Measurements from ENCODE around the gene PARS2.

DNA sequence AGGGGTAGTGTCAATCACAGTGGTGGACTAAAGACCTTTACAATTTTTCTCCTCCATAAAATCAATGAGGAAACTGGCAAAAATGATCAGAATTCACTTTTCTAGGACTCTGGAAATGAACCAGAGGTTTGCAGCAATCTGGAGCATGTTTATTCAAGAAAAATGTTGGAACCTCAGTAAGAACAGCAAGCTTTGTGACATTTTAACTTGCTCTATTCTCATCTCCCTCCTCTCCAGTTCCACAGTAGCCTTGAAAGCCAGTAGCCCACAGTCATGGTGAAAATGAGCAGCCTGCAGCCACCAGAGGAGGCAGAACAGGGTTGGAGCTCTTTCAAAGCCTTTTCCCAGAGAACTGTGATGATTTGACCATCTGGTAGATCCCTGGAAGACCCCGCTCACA lies 39.6 kb downstream of the PARS2 start:
- TF ChIP-seq HOXA7 (CRISPR knock-in tag; IDR thresholded peaks at IDR 0.05) (no peak), ZFP36 (IDR thresholded peaks at IDR 0.05; ENCODE audit: borderline replicate concordance, partially characterized antibody) (no peak), POLR2AphosphoS2 (conservative IDR thresholded peaks at IDR 0.05; ENCODE audit: low read length) (no peak), CTCF (IDR thresholded peaks at IDR 0.05) (no peak), CBX8 (IDR thresholded peaks at IDR 0.05) (no peak), RAD21 (conservative IDR thresholded peaks at IDR 0.05 in 1 of 2, IDR thresholded peaks at IDR 0.05 in 1 of 2) (no peak), POLR2A (IDR thresholded peaks at IDR 0.05; ENCODE audit: low read length) (no peak), USF2 (IDR thresholded peaks at IDR 0.05) (no peak)

Data from A549 (cell line).